Endothelial cell of umbilical vein (primary cell): Measurements from ENCODE around the gene ANKRD13B. TPM values are rescaled to one million over a fixed set of nuclear protein-coding genes. Genes with fewer than 3 reads are reported as not detected.

Experiments used
- BruUV-seq: library from RNA; stranded (reverse); fragments of 400-500 nt; replicated peaks from 2 replicates; lab custom pipeline; 2021; lab: Mats Ljungman, UMichigan
- CTCF ChIA-PET: fragments of 300-600, 350-600 bp; sonication (Branson Sonifier 250); formaldehyde crosslinking; loops from one replicate; lab custom pipeline; 2021; ENCODE audit warnings: antibody characterized with exemption, inconsistent platforms; lab: Charles Lee
- POLR2A ChIA-PET: fragments of 300-600, 350-600 bp; sonication (Branson Sonifier 250); formaldehyde crosslinking; loops from one replicate; lab custom pipeline; 2021; ENCODE audit warnings: antibody characterized with exemption, inconsistent platforms; lab: Charles Lee
- DNase-seq: peaks from one replicate; pipeline ENCODE4 v3.0.0-alpha.2; 2011; ENCODE audit warnings: low read depth, low spot score
- FAIRE-seq: peaks from 2 replicates; lab custom pipeline; 2011; peaks lifted over from hg19 to GRCh38; lab: Jason Lieb, UNC
- H2AFZ ChIP-seq: 2 replicates; pipeline ENCODE4 v1.6.0; 2012; ENCODE audit warnings: low read depth, low read length, control low read depth, inconsistent platforms
- H3K27ac ChIP-seq: 2 replicates; pipeline ENCODE4 v1.5.1; 2011; ENCODE audit warnings: low read depth, mild to moderate bottlenecking, control low read depth, low read length, moderate library complexity; ENCODE audit not compliant: insufficient read depth
- H3K27me3 ChIP-seq, 2 experiments: 2 replicates each; pipeline versions ENCODE4 v1.6.0 to v1.6.1; 2011; ENCODE audit warnings: low read length in 2 of 2, mixed read lengths in 1 of 2; ENCODE audit not compliant: control insufficient read depth in 2 of 2, insufficient read depth in 2 of 2
- H3K36me3 ChIP-seq, 2 experiments: 2 replicates in 1 of 2; 3 replicates in 1 of 2; pipeline ENCODE4 v1.5.1; 2011; ENCODE audit warnings: low read length in 2 of 2, mild to moderate bottlenecking in 1 of 2, moderate library complexity in 1 of 2; ENCODE audit not compliant: control insufficient read depth in 2 of 2, insufficient read depth in 2 of 2; ENCODE audit errors: extremely low read depth in 1 of 2
- H3K4me1 ChIP-seq: 3 replicates; pipeline ENCODE4 v1.5.1; 2011; ENCODE audit warnings: mild to moderate bottlenecking, low read length; ENCODE audit not compliant: control insufficient read depth, insufficient read depth; ENCODE audit errors: extremely low read depth
- H3K4me2 ChIP-seq: 2 replicates; pipeline ENCODE4 v1.6.1; 2011; ENCODE audit warnings: low read length, control low read depth, mixed read lengths; ENCODE audit not compliant: insufficient read depth
- H3K4me3 ChIP-seq, 3 experiments: fragments of 200-600 bp in 1 of 3; sonication (generic), shearing (Covaris generic) in 1 of 3; replicated peaks in 1 of 3; 2 replicates each; pipeline ENCODE4 v1.5.1; 2011 to 2016; ENCODE audit warnings: control low read depth in 3 of 3, low read length in 3 of 3, mild to moderate bottlenecking in 2 of 3, inconsistent platforms in 1 of 3, low read depth in 1 of 3, moderate library complexity in 1 of 3; ENCODE audit not compliant: insufficient read depth in 1 of 3
- H3K79me2 ChIP-seq: 2 replicates; pipeline ENCODE4 v1.6.0; 2012; ENCODE audit warnings: low read length, inconsistent platforms; ENCODE audit not compliant: control insufficient read depth, insufficient read depth
- H3K9ac ChIP-seq: replicated peaks from 2 replicates; pipeline ENCODE3; 2011; ENCODE audit warnings: low read length, control low read depth; ENCODE audit not compliant: insufficient read depth; ENCODE audit errors: extremely low read depth
- H3K9me1 ChIP-seq: replicated peaks from 3 replicates; pipeline ENCODE4 v1.6.0; 2011; ENCODE audit warnings: mild to moderate bottlenecking, low read length; ENCODE audit not compliant: control insufficient read depth, insufficient read depth; ENCODE audit errors: extremely low read depth
- H3K9me3 ChIP-seq: replicated peaks from 2 replicates; pipeline ENCODE4 v1.5.1; 2012; ENCODE audit warnings: low read length, inconsistent platforms; ENCODE audit not compliant: control insufficient read depth, insufficient read depth
- H4K20me1 ChIP-seq: replicated peaks from 2 replicates; pipeline ENCODE3; 2011; ENCODE audit warnings: mild to moderate bottlenecking, low read length; ENCODE audit not compliant: control insufficient read depth, insufficient read depth; ENCODE audit errors: extremely low read depth
- EZH2 ChIP-seq: IDR thresholded peaks from 2 replicates; pipeline ENCODE4 v1.6.1; 2012; ENCODE audit warnings: borderline replicate concordance, low read depth, mild to moderate bottlenecking, moderate library complexity, low read length, inconsistent platforms; ENCODE audit not compliant: severe bottlenecking
- FOS ChIP-seq: IDR thresholded peaks from 2 replicates; pipeline ENCODE4 v1.6.1; 2011; ENCODE audit warnings: mild to moderate bottlenecking, low read length, moderate library complexity, borderline replicate concordance; ENCODE audit not compliant: insufficient read depth
- GATA2 ChIP-seq: IDR thresholded peaks from 2 replicates; pipeline ENCODE4 v1.7.0; 2011; ENCODE audit warnings: low read depth, mild to moderate bottlenecking, moderate library complexity, mixed read lengths, low read length; ENCODE audit not compliant: insufficient read length, insufficient read depth
- JUN ChIP-seq: IDR thresholded peaks from 2 replicates; pipeline ENCODE4 v1.6.1; 2011; ENCODE audit warnings: borderline replicate concordance, low read depth; ENCODE audit not compliant: insufficient read length, insufficient read depth
- MYC ChIP-seq: IDR thresholded peaks from one replicate; pipeline ENCODE4 v1.6.1; 2011; ENCODE audit warnings: mild to moderate bottlenecking, low read depth, low read length
- POLR2A ChIP-seq: IDR thresholded peaks from 2 replicates; pipeline ENCODE4 v1.6.1; 2012; ENCODE audit warnings: low read depth, mild to moderate bottlenecking, control low read depth, low read length
- POLR2AphosphoS5 ChIP-seq: IDR thresholded peaks from 2 replicates; pipeline ENCODE4 v1.6.1; 2012; ENCODE audit warnings: low read depth, mild to moderate bottlenecking, control low read depth, low read length, moderate library complexity; ENCODE audit not compliant: insufficient read depth
- dilution Hi-C: fragments of 300-500 bp; cut with MboI; formaldehyde crosslinking; loops from one replicate; pipeline ENCODE4 v1.15.0; 2019; ENCODE audit warnings: low sequenced_read_pairs; ENCODE audit not compliant: extremely low pct_ligation_motif_present
- intact Hi-C: fragments of 100-400 bp; cut with micrococcal nuclease; formaldehyde crosslinking; loops from one replicate; pipeline ENCODE4 v1.10.0; 2022
- polyA plus RNA-seq, 4 experiments: library from polyadenylated mRNA; depleted of rRNA in 3 of 4; stranded (reverse) in 3 of 4; unstranded in 1 of 4; fragments of >200 nt; gene quantifications; 2 replicates each; pipeline versions ENCODE4 v1.2.1 to v1.2.3, GENCODE V29; 2011 to 2012; ENCODE audit warnings: missing spikeins in 1 of 4
- total RNA-seq: library from RNA; stranded (reverse); gene quantifications from 2 replicates; pipeline ENCODE4 v1.2.3, GENCODE V29; 2021
- TF ChIP-seq, protein P1 (sequence below), 2 donors: IDR thresholded peaks; 1 replicate in 1 of 2; 2 replicates in 1 of 2; pipeline ENCODE4 v1.5.1; 2011; ENCODE audit warnings: low read length in 2 of 2, mild to moderate bottlenecking in 2 of 2, moderate library complexity in 2 of 2, control low read depth in 1 of 2, inconsistent platforms in 1 of 2, low read depth in 1 of 2; ENCODE audit not compliant: insufficient read depth in 1 of 2; ENCODE audit errors: extremely low read depth in 1 of 2
- TF ChIP-seq, protein P2 (sequence below): IDR thresholded peaks from 2 replicates; pipeline ENCODE4 v1.6.1; 2011; ENCODE audit not compliant: insufficient read depth, insufficient read length

ANKRD13B gene
- total and polyA plus RNA-seq, 2 donors (not counting 3 experiments of a cell fraction or from before 2014, with no cell fraction given) = 21.1 to 23.2 TPM

DNA sequence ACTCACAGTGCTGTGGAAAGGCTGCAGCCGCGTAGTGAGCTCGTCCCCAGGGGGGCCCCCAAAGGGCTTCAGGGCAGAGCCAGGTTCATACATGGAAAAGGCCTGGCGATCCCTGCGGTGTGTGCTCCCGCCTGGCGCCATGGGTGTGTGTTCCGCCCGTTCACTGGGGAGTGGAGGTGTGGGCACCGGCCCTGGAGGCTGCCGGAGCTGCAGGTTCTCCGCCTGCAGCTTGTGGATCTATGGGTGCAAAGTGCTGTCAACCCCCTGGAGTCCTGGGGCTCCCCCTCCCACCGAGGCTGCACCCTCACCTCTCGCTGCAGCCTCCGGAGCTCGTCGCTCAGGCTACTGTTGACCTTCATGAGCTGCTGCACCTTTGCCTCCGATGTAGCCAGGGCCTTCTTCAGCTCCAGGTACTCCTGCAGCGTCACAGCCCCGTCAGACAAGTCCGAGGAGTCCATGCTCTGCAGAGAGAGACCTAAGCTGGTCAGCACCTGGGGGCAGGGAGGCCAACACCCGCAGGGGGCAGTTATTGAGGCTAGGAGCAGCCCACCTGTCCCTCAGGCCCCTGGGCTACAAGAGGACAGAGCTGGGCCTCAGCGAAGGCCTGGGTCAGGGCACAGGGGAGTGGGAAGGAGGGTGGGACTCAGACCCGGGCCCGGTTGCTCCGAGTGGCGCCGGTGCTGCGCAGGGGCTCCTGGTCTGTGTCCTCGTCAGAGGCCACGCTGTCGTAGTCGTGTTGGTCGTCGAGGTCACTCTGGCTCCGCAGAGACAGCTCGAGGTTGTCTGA is 16.5 kb upstream of the ANKRD13B start:
- H3K4me3 ChIP-seq = no peak overlapping the region
- peaks cover 3% of the 10 kb centered on the region for H3K79me2 ChIP-seq
- no TSS peak for BruUV-seq
- TF ChIP-seq, protein P1, sequence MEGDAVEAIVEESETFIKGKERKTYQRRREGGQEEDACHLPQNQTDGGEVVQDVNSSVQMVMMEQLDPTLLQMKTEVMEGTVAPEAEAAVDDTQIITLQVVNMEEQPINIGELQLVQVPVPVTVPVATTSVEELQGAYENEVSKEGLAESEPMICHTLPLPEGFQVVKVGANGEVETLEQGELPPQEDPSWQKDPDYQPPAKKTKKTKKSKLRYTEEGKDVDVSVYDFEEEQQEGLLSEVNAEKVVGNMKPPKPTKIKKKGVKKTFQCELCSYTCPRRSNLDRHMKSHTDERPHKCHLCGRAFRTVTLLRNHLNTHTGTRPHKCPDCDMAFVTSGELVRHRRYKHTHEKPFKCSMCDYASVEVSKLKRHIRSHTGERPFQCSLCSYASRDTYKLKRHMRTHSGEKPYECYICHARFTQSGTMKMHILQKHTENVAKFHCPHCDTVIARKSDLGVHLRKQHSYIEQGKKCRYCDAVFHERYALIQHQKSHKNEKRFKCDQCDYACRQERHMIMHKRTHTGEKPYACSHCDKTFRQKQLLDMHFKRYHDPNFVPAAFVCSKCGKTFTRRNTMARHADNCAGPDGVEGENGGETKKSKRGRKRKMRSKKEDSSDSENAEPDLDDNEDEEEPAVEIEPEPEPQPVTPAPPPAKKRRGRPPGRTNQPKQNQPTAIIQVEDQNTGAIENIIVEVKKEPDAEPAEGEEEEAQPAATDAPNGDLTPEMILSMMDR (IDR thresholded peaks at IDR 0.05; ENCODE audit: extremely low read depth in 1 of 2, insufficient read depth in 1 of 2, low read depth in 1 of 2, low read length in 2 of 2) = no peak
- no peak for TF ChIP-seq JUN
- no peak for TF ChIP-seq MYC
- TF ChIP-seq POLR2A = no peak
- no peak for TF ChIP-seq GATA2
- TF ChIP-seq, protein P2, sequence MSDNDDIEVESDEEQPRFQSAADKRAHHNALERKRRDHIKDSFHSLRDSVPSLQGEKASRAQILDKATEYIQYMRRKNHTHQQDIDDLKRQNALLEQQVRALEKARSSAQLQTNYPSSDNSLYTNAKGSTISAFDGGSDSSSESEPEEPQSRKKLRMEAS = no peak
- TF ChIP-seq POLR2AphosphoS5 = no peak
- no peak for TF ChIP-seq FOS
- TF ChIP-seq EZH2 = no peak
- CTCF ChIA-PET = interaction anchor here (1.1 to 9.4 kb wide), 6 partner anchors 16 to 517 kb away, joined by 3 to 152 read pairs (median 8); partner anchors contain the start of gene ANKRD13B
- dilution Hi-C loops (no loop called here), intact Hi-C loops (no loop called here)
- FAIRE-seq = no peak
- H3K4me2 ChIP-seq = no peak overlapping the region
- no peak overlapping the region for H3K9ac ChIP-seq
- no peak overlapping the region for H2AFZ ChIP-seq
- peaks cover 3% of the 10 kb centered on the region for H3K4me1 ChIP-seq
- H3K9me3 ChIP-seq = no peaks in the 10 kb centered on the region
- no peaks in the 10 kb centered on the region for H4K20me1 ChIP-seq
- no peaks in the 10 kb centered on the region for H3K9me1 ChIP-seq
- H3K27ac ChIP-seq = no peak overlapping the region
- POLR2A ChIA-PET = no interaction called here
- no peak for DNase-seq
- H3K36me3 ChIP-seq = peaks cover 23 to 57% of the 10 kb centered on the region in 2 experiments
- H3K27me3 ChIP-seq = no peaks in the 10 kb centered on the region
